NCI-H82 treated with DMSO at 0.1 percent for 48 hours (cell line): ENCODE data around the gene RBMS2.
"Not testable (repeated sequence)": the region's sequence is repeated elsewhere in the genome, so short reads cannot be mapped to it uniquely, and the experiment has no call there.

Experiments
- DNase-seq: peaks from one replicate; lab custom pipeline; 2025; ENCODE audit not compliant: unreplicated experiment; lab: John Stamatoyannopoulos, UW

RBMS2 gene

DNA sequence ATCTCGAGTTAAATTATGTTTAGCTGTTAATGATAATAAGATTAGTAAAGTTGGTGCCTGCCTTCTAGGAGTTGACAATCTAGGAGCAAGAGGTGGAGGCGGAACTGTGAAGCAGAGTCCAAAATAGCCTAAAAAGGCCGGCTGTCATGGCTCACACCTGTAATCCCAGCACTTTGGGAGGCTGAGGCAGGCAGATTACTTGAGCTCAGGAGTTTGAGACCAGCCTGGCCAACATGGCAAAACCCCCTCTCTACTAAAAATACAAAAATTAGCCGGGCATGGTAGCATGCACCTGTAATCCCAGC is 7.7 kb upstream of the RBMS2 start:
- not testable (repeated sequence) for DNase-seq

GRCh38 chr12:56517854-56518253 is 3.8 kb upstream of the RBMS2 start:
- no peak for DNase-seq

DNA sequence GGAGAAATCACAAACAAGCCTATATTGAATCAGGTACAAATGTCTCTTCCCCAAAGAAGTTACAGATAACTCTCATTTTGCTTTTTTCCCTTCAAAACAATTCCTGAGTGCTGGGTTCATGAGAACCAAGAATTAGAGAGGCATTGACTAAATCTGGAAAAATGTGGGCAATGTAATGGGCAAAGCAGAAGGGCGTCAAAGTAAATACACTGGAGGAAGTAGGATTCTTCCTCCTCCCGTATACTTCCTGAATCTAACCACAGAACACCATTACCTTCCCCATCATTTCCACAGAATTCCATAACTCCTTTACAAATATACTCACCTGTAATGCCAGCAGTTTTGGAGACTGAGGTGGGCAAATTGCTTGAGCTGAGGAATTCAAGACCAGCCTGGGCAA is 3.0 kb upstream of the RBMS2 start:
- DNase-seq = no peak

DNA sequence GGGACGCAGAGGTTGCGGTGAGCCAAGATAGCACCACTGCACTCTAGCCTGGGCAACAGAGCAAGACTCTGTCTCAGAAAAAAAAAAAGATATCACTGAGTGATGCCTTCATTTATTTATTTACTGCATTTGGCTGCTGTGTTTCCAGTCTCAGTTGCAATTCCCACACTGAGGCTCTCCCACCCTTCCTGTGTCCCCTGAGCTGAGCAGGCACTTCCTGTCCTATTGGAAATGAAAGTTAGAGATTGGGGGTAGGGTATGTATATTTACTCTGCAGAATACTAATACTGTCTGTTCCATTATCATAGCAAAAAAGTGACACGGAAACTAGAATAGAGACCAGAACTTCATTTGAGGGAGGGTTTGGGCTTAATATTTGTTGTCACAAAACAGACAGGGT is 1.6 kb upstream of the RBMS2 start:
- no peak for DNase-seq

- DNase-seq = no peak
Observed at GRCh38 chr12:56520506-56520905, 1.1 kb upstream of the RBMS2 start.

DNA sequence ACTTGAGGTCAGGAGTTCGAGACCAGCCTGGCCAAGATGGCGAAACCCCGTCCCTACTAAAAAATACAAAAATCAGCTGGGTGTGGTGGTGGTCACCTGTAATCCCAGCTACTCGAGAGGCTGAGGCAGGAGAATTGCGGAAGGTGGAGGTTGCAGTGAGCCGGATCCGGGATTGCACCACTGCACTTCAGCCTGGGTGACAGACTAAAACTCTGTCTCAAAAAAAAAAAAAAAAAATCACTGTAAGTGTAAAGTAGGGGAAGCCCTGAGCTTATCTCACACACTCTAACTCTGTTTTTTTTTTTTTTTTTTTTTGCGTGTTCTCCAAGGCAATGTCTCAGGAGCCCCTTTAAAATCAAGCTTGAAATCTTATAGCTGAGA is 421 bp upstream of the RBMS2 start:
- no peak for DNase-seq

DNA sequence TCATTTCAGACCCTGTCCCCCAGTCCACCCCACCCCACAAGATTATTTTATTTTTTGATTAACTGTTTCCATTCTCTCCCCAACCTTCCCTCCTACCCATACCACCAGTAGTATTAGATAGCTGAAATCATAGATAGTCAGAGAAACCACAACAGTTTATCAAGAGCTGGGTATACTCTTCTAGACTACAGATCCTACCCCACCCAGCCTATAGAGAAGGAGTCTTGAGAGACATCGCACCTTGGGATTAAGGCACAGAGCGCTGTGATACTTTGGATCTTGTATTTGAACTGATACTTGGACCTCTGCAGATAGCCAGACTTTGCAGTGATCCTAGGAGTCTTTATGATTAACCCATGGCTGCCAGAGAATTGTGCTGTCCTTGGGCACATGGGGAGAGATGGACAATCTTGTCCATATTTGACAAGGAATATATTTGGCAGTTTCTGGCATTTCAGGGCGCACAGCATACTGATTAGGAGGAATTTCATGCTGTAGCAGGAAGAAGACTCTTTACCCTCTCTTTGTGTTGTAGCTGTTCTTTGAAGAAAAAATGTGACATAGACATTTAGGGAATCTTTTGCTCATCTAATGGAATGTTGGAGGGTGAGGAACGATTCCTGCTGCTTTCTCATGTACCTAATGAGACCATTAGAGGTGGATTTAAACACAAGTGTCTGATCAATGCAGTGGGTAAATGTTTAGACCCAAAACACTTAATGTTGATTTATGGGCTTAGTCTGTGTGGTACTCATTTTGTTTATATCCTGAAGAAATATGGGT is 982 bp downstream of the RBMS2 start:
- no peak for DNase-seq

DNA sequence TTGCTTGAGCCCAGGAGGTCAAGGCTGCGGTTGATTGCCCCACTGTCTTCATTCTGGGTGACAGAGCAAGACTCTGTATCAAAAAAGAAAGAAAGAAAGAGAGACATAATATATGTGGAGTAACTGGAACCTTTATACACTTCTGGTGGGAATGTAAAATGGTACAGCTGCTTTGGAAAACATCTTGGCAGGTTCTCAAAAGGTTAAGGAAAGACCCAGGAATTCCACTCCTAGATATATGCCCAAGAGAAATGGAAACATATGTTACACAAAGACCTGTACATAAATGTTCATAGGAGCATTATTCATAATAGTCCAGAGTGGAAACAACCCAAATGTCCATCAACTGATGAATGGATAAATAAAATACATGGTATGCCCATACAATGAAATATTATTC is 7.2 kb downstream of the RBMS2 start:
- DNase-seq = no peak

DNA sequence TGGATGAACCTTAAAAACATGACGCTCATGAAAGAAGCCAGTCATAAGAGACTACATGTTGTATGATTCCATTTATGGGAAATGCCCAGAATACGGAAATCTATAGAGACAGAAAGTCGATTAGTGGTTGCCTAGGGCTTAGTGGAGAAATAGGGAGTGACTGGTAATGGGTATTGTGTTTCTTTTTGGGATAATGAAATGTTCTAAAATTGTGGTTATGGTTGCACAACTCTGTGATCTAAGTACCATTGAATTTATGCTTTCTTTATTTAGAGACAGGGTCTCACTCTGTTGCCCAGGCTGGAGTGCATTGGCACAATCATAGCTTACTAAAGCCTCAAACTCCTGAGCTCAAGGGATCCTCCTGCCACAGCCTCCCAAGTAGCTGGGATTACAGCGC is 8.0 kb downstream of the RBMS2 start:
- no peak for DNase-seq

DNA sequence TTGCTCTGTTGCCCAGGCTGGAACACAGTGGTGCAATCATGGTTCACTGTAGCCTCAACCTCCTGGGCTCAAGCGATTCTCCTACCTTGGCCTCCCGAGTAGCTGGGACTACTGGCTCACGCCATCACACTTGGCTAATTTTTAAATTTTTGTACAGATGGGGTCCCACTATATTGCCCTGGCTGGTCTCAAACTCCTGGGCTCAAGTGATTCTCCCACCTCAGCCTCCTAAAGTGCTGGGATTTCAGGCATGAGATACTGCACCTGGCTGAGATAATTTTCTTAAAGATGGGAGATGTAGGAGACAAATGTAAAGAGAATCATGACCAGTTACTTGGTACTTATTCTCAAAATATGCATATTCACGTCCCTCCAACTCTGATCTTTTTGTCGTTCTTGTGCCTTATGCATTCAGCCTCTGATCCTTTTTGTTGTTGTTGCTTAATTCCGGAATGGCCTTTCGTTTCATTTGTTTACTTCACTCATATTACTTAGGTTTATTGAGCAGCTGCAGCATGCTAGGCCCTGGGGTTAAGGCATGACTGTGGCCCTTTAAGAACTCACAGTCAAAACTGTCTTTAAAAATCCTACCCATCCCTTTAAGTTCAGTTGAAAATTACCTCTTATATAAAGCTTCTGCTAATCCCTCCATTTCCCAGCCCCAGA is 8.9 kb downstream of the RBMS2 start:
- DNase-seq = no peak

GRCh38 chr12:56537546-56537945 is 15.9 kb downstream of the RBMS2 start:
- no peak for DNase-seq

- DNase-seq = no peak
Observed at GRCh38 chr12:56541631-56542030, 20.0 kb downstream of the RBMS2 start.

- DNase-seq = no peak
Observed at GRCh38 chr12:56542164-56542563, 20.5 kb downstream of the RBMS2 start.

- DNase-seq = no peak
Observed at GRCh38 chr12:56545023-56545604, 23.5 kb downstream of the RBMS2 start.

DNA sequence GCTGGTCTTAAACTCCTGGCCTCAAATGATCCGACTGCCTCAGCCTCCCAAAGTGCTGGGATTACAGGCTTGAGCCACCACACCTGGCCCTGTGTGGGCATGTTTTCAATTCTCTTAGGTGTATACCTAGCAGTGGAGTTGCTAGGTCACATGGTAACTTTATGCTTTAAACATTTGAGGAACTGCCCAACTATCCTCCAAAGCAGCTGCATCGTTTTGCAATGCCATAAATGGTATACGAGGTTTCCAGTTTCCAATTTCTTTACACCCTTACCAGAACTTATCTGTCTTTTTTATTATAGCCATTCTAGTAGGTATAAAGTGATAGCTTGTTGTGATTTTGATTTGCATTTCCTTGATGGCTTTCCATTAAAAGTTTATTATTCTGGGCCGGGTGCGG is 25.1 kb downstream of the RBMS2 start:
- no peak for DNase-seq

DNA sequence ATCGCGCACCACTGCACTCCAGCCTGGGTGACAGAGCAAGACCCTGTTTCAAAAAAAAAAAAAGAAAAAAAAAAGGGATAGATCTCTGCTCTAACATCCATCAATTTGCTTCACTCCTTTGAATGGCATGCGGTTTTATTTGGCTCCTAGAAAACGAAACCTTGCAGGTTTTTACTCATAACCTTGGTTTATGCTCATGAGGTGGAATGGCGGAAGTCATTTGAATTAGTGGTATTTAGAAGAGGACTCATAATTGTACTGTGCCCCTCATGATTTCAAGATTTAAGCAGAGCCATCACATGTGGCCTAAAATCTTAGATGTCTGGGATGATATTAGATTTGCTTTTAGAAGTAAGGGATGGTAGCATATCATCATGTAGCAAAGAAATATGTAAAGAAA is 29.4 kb downstream of the RBMS2 start:
- DNase-seq = no peak

DNA sequence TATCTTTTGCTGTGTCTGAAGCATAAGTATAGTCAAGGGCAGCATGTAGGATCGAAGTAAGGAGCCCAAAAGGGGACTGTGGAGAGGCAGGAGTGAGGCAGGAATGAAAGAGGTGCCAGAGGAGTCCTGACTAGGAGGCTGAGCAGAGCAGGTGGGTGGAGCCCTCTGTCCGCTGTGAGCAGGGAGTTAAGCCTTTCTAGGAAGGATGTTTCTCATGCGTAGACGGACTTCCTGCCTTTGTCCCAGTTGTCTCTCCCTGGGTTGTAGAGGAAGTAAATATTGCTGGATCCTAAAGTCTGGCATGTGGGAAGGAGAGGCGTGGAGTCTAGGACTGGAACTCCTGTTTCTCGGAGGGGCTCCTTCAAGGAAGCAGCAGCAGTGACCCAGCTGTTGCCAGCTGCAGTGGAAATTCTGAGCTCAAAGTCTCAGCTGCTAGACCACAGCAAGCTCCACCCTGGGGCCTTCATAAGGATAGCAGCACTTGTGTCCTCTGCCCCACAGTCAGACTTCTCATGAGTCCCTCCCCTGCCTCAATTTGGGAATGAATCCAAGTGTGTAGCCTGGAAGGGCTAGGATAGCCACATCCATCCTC is 44.0 kb downstream of the RBMS2 start:
- no peak for DNase-seq

DNA sequence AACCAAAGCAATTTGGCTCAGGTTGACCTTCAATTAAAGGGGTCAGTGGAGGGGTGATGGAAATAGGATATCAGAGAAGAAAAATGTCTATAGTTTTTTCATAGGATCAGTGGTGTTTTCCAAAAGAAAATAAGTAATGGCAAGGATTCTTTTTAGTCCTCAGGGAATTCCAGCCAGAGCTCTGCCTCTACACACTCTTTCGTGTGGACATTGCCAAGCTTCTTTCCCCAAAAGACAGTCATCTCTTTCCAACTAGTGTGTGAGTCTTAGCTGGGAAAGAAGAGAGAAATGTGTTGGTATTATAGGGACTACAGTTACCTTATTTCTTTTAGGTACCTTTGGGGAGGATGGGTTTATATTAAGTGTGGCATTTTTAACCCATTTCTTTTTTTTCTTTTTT is 46.5 kb downstream of the RBMS2 start:
- no peak for DNase-seq

DNA sequence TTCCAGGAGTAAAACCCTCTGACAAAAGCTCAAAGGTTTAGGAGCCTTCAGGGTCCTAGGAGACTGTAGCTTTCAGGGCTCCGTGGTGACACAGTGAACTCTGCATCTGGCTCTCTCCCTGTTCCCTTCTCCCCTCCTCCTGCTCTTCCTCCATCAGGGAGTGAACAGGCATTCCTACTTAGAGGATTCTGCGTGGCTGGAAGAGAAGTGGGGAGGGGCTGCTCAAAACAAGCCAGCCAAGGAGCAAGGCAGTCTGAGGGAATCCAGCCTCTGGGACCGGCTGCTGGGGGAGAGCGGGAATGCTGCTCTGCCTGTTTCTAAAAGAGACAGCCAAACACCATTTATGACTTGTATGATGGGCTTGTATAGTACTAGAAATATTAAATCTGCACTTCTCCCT is 49.5 kb downstream of the RBMS2 start:
- no peak for DNase-seq

DNA sequence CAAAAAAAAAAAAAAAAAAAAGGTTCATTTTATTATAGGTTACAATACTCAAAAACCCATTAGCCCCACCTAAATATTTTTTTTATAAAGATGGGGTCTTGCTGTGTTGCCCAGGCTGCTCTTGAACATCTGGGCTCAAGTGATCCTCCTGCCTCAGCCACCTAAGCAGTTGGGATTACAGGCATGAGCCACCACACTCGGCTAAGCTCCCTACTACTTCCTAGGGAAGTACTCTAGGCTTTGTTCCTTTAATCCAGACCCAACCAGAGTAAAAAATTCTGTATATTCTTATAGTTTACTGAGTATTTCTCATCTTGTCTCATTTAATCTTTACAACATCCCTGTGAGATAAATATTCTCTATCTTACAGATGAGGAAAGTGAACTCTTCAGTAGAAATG is 50.7 kb downstream of the RBMS2 start:
- DNase-seq = no peak

DNA sequence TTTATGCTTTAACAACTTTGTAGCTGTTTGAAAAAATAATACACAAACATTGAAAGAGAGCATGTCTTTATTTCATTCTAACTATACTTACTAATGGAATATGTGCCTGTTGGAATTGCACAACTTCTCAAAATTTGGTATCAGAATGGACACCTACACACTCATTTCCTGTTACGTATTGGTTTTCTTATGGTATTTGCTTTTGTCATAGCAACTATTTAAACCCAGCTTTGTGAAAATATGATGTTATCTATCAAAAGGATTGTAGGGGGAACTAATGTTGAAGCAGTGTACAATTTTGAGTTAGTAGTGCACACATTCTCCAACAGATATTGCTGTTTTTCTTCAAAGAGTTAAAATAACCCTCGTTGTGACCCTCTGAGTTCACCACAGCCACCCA is 52.6 kb downstream of the RBMS2 start:
- DNase-seq = no peak

- not testable (repeated sequence) for DNase-seq
Observed at GRCh38 chr12:56577248-56577647, 55.6 kb downstream of the RBMS2 start.
